Adrenal gland (tissue), 12 donors: ENCODE results near the gene UCHL5. TPM values are rescaled to one million over a fixed set of nuclear protein-coding genes. Genes with fewer than 3 reads are reported as not detected.

Experiments
- DNase-seq, 7 donors: peaks; one replicate each; pipeline ENCODE4 v3.0.0-alpha.2; 2019 to 2020
- H3K27ac ChIP-seq, 5 donors: fragments of 200-600 bp; sonication (generic) in 4 of 5; 1 replicate in 3 of 5; 2 replicates in 2 of 5; pipeline versions ENCODE4 v1.5.1 to v1.8.0; 2016 to 2020; ENCODE audit warnings: mild to moderate bottlenecking in 1 of 5
- H3K27me3 ChIP-seq: fragments of 200-600 bp; 2 replicates; pipeline ENCODE4 v1.8.0; 2021
- H3K36me3 ChIP-seq, 2 donors: fragments of 200-600 bp; replicated peaks in 1 of 2; 1 replicate in 1 of 2; 2 replicates in 1 of 2; pipeline versions ENCODE4 v1.5.1 to v1.8.0; 2018 to 2022
- H3K4me1 ChIP-seq, 2 donors: fragments of 200-600 bp; replicated peaks in 1 of 2; 1 replicate in 1 of 2; 2 replicates in 1 of 2; pipeline versions ENCODE4 v1.5.1 to v1.8.0; 2018 to 2021
- H3K4me3 ChIP-seq, 4 donors: fragments of 200-600 bp; sonication (generic) in 3 of 4; one replicate each; pipeline ENCODE4 v1.5.1; 2016 to 2018
- H3K9me3 ChIP-seq, 3 donors: fragments of 200-600 bp; sonication (generic) in 1 of 3; replicated peaks in 1 of 3; 1 replicate in 2 of 3; 2 replicates in 1 of 3; pipeline versions ENCODE4 v1.5.1 to v1.8.0; 2016 to 2021
- CTCF ChIP-seq, 6 experiments: fragments of 450-650 bp in 4 of 6; fragments of 200-600 bp in 2 of 6; sonication (generic) in 1 of 6; IDR thresholded peaks; 1 replicate in 5 of 6; 2 replicates in 1 of 6; pipeline versions ENCODE4 v1.5.1 to v1.8.0; 2016 to 2021; ENCODE audit warnings: antibody characterized with exemption in 6 of 6, mild to moderate bottlenecking in 2 of 6, moderate library complexity in 1 of 6
- POLR2A ChIP-seq, 2 donors: fragments of 450-650 bp; IDR thresholded peaks; one replicate each; pipeline ENCODE4 v1.6.1; 2017; ENCODE audit warnings: antibody characterized with exemption in 2 of 2, mild to moderate bottlenecking in 2 of 2, moderate library complexity in 1 of 2
- WGBS, 4 donors: extraction: QIAGEN DNeasy Blood & Tissue Kit in 2 of 4; methylation state at CpG; one replicate each; pipeline versions ENCODE4 v1.1.5 to v1.1.7; 2013 to 2017; 5-methylcytosine and 5-hydroxymethylcytosine counted together
- intact Hi-C, 2 donors: fragments of 100-400 bp; cut with DNase I; formaldehyde crosslinking; loops; one replicate each; pipeline versions ENCODE4 v1.14.1 to v1.15.0; 2022 to 2023
- polyA plus RNA-seq, 3 donors: library from polyadenylated mRNA; stranded (reverse); fragments of 200-250 nt in 2 of 3; fragments of 350-450 nt in 1 of 3; fragmentation: Illumina TruSeq in 1 of 3; extraction: RNeasy Lipid Tissue Mini Kit (QIAGEN cat#74804) in 1 of 3; gene quantifications; one replicate each; pipeline ENCODE4 v1.2.3, GENCODE V29; 2013 to 2014
- total RNA-seq, 9 donors: library from RNA; depleted of rRNA in 4 of 9; stranded (reverse); fragments of >200 nt in 4 of 9; fragments of 120-200 nt in 1 of 9; fragmentation: NEBNext Ultra II Directional in 1 of 9; extraction: Animal tissue kit (Norgen Biotek cat#: 25700) in 1 of 9; gene quantifications; one replicate each; pipeline versions ENCODE4 v1.1.0 to v1.2.4, GENCODE V29; 2013 to 2023
- donor health status: healthy with polysubstance abuse.
- donor health status: Bipolar disorder and iron deficiency.
- donor health status: DM: yes; HTN: yes; CAD: no.
- donor health status: DM: no; HTN: no; CAD: no.
- donor health status: DM: no; HTN: no; CAD: no.
- donor health status: DM: yes; HTN: yes; CAD: no.

The UCHL5 gene
- total and polyA plus RNA-seq, 12 donors = 9.3 to 71.9 (median 24.8) TPM

DNA sequence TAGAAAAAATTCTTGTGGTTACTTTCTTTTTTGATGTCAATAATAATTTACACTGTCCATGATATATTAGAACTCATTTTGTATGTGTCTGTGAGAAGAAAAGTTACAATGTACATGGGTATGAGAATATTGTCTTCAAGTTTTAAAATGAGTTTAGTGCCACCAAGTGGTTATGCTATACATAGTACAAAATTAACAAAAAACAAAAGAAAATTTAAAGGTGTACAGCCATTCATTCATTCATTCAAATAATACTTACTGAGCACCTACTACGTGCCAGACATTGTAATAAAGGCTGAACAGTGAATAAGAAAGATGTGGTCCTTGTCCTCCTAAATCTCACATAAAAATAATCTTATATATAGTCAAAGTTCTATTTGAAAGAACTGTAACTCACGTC is 27.7 kb downstream of the UCHL5 start:
- no peaks in the 10 kb centered on the region for H3K27me3 ChIP-seq
- WGBS, 4 donors = 68 to 87% (median 78%) methylated on average over 2 of the region's 2 CpGs
- H3K36me3 ChIP-seq = peaks cover 0 to 12% of the 10 kb centered on the region in 2 donors
- H3K9me3 ChIP-seq = no peaks in the 10 kb centered on the region
- no peak overlapping the region for H3K27ac ChIP-seq
- H3K4me1 ChIP-seq = no peaks in the 10 kb centered on the region
- TF ChIP-seq CTCF (IDR thresholded peaks at IDR 0.05) (peak in 4 of 6 experiments; percentile 20 to 44 (median 36)), POLR2A (IDR thresholded peaks at IDR 0.05) (no peak)
- intact Hi-C loops = no loop called here
- DNase-seq = no peak
- H3K4me3 ChIP-seq = no peak overlapping the region

GRCh38 chr1:193030280-193030679 is 28.9 kb downstream of the UCHL5 start:
- no peaks in the 10 kb centered on the region for H3K27me3 ChIP-seq
- no peak for TF ChIP-seq CTCF (IDR thresholded peaks at IDR 0.05)
- no peak for TF ChIP-seq POLR2A (IDR thresholded peaks at IDR 0.05)
- 71 to 85% (median 76%) methylated on average over 1 of the region's 1 CpG for WGBS, 4 donors
- H3K27ac ChIP-seq = no peak overlapping the region
- DNase-seq = no peak
- peaks cover 0 to 12% of the 10 kb centered on the region in 2 donors for H3K36me3 ChIP-seq
- H3K4me3 ChIP-seq = no peak overlapping the region
- no peaks in the 10 kb centered on the region for H3K4me1 ChIP-seq
- intact Hi-C loops = no loop called here
- H3K9me3 ChIP-seq = no peaks in the 10 kb centered on the region

- TF ChIP-seq CTCF (IDR thresholded peaks at IDR 0.05) (no peak), POLR2A (IDR thresholded peaks at IDR 0.05) (no peak)
- intact Hi-C loops = loop anchor here (10.0 kb wide), 2 partner anchors 220 to 550 kb away; partner anchors contain the start of gene RGS2 (in 1 of the 2)
- Histone ChIP-seq H3K27me3 (no peaks in the 10 kb centered on the region), H3K4me1 (no peaks in the 10 kb centered on the region), H3K27ac (no peak overlapping the region), H3K4me3 (no peak overlapping the region), H3K36me3 (peaks cover 0 to 12% of the 10 kb centered on the region in 2 donors), H3K9me3 (no peaks in the 10 kb centered on the region)
- no peak for DNase-seq
Measured at GRCh38 chr1:193025218-193025617, 33.9 kb downstream of the UCHL5 start.

DNA sequence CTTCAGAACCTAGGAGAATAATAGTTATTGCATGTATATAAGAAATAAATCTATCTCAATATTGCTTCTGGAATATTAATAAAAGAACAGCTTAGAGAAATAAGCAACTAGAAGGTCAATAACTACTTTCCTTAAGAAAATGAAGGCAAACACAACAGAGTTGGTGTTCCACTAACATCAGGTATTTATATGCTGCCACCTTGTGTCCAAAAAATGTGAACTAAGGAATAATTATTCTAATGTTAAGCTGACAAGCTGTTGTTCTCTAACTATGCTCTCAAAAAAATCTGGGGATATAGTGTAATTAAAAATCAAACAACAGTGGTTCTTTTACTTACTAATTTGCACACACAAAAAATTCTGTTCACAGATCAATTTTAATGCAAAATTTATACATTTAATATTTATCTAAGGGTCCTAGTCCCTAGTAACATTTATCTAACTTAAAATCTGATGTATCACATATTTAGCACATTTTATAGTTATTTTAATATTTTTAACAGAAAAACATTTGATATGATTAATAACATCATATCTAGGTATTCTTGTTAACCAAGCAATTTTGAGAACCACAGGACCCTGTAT is 39.6 kb downstream of the UCHL5 start:
- H3K4me3 ChIP-seq = no peak overlapping the region
- H3K27me3 ChIP-seq = no peaks in the 10 kb centered on the region
- H3K4me1 ChIP-seq = peaks cover 0 to 4% of the 10 kb centered on the region in 2 donors
- no peak for TF ChIP-seq POLR2A (IDR thresholded peaks at IDR 0.05)
- TF ChIP-seq CTCF (IDR thresholded peaks at IDR 0.05) = peak; percentile 36 to 78 (median 67)
- H3K9me3 ChIP-seq = no peaks in the 10 kb centered on the region
- intact Hi-C loops = loop anchor here (10.0 kb wide), 3 partner anchors 205 to 545 kb away; partner anchors contain the start of gene RGS2 (in 1 of the 2)
- DNase-seq = peak in 1 of 7 donors; percentile 7
- H3K27ac ChIP-seq = no peak overlapping the region
- H3K36me3 ChIP-seq = peaks cover 0 to 3% of the 10 kb centered on the region in 2 donors
